ENCODE data around the gene PALLD.

GRCh38 chr4:168833881-168834280 is 337.0 kb downstream of the PALLD start:
- no peak for TF ChIP-seq YY1 (IDR thresholded peaks at IDR 0.05; ENCODE audit: extremely low read depth, insufficient replicate concordance, low read depth, low read length)
- no peak for TF ChIP-seq EGR1 (IDR thresholded peaks at IDR 0.05; ENCODE audit: low read depth)
- no peak for TF ChIP-seq EZH2 (IDR thresholded peaks at IDR 0.05)
- TF ChIP-seq RAD21 (IDR thresholded peaks at IDR 0.05; ENCODE audit: low read depth): no peak
